Measurements from ENCODE around the gene LRPPRC. TPM values are rescaled to one million over a fixed set of nuclear protein-coding genes. Genes with fewer than 3 reads are reported as not detected.

Gene LRPPRC
- 101 TPM for total RNA-seq

DNA sequence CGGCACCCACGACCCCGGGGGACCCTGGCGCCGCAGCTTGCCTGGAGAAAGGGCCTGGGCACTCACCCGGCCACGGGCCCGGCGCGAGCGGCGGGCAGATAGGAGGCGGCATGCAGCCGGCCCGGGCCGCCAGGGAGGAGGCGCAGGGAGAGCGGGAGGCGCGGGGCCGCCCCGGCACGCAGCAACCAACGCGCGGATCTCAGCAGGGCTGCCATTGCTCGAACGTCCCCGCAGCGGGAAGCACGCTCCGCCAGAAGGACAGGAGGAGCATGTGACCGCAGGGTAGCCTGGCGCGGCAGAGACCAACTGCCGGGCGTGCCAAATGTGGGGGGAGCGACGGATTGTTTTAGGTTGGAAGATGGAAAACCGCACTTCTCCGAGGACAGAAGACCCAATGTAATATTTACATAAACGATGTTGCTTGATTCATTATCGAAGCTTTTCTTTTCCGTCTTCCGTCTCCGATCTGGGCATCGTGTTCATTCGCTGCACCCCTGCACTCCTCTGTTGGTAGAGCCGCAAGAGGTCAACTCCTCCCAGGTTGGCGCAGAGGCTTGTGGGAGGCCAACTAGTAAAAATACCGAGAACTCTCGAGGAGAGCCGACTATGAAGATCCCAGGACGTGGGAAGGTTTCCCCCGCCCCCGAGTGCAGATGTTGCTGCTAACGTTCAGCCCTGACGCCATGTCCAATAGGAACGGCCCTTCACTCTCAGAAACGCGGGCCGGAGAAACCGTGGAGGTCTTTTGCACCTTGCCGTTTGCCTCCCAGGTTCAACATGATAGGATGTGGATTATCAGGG, at the start of gene LRPPRC:
TSS of gene LRPPRC (minus strand) at position 257 of the 801 bp plus-strand sequence. CDS start at position 215, 42 bp downstream.

DNA sequence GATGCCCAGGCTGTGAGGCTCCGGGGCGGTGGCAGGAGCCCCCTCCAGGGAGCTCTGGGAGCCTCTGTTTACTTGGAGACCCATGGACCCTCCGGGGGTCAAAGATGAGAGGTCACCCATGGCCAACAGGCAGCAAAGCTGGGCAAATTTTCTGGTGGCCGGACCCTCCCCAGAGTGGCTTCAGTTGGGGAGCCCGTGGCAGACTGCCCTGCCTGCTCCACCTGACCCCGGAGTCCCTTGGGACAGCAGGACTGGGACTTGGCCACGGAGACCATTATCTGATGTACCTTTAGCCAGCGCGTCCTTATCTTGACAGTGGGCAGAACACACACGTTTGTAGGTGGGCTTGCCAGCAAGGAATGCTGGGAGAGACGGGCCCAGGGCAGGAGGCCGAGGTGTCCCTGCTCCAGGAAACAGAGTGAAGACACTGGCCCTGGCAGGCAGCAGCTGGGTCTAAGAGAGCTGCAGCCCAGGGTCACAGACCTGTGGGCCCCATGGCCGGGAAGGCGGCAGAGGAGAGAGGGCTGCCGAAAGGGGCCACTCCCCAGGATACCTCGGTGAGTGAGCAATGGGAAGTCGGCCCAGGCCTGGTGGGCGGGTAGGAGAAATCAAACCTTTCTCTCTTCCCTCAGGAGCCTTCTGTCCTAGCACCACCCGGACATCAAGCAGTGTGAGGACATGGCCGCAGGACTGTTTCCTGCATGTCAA, 157.1 kb downstream of the LRPPRC start, which contains the start of the genes ABCG5 and ABCG8:
TSS of gene ABCG5 (minus strand) at position 280 of the 708 bp plus-strand sequence. CDS start at position 120, 160 bp downstream.
TSS of gene ABCG8 (plus strand) at position 412 of the 708 bp plus-strand sequence. CDS start at position 495, 83 bp downstream.

Small RNAs within 50 kb of the gene (small RNA-seq; reads per million reads assigned to genes)
- gene RN7SL455P (ENCODE audit: low replicate concordance), result not detected
- not detected for gene RNU6-1048P (ENCODE audit: low replicate concordance)

Other genes starting within 250 kb of the LRPPRC start
- gene DYNC2LI1, start 221.9 kb downstream of the LRPPRC start, total RNA-seq, result 48.2 TPM
- gene ABCG5, start 157.2 kb downstream of the LRPPRC start, total RNA-seq, result not detected
- gene ABCG8, start 157.0 kb downstream of the LRPPRC start, total RNA-seq, result 0.31 TPM
- 81.1 TPM for gene PPM1B, start 172.9 kb upstream of the LRPPRC start, total RNA-seq